HG03342 (cell line): Measurements from ENCODE around the gene ATPAF2.

Experiments
- ATAC-seq: cut with Tn5 transposase; IDR thresholded peaks from one replicate; pipeline ENCODE4 v1.9.1; 2021; ENCODE audit warnings: mild to moderate bottlenecking, moderate library complexity; ENCODE audit not compliant: unreplicated experiment

Gene ATPAF2

GRCh38 chr17:18040261-18040858, 1.4 kb upstream of the ATPAF2 start:
- no peak for ATAC-seq

- peak; percentile 21 for ATAC-seq
Observed at GRCh38 chr17:18039535-18040260, 730 bp upstream of the ATPAF2 start.

- no peak for ATAC-seq
Observed at GRCh38 chr17:18038149-18038850, 668 bp downstream of the ATPAF2 start.

- ATAC-seq: no peak
Observed at GRCh38 chr17:18037486-18037885, 1.5 kb downstream of the ATPAF2 start.

- ATAC-seq: no peak
Observed at GRCh38 chr17:18035704-18036103, 3.3 kb downstream of the ATPAF2 start.

- ATAC-seq: no peak
Observed at GRCh38 chr17:18033442-18034099, 5.4 kb downstream of the ATPAF2 start.

GRCh38 chr17:18031955-18032354, 7.0 kb downstream of the ATPAF2 start:
- no peak for ATAC-seq

- no peak for ATAC-seq
Observed at GRCh38 chr17:18028952-18029540, 9.9 kb downstream of the ATPAF2 start.

- no peak for ATAC-seq
Observed at GRCh38 chr17:18028114-18028951, 10.6 kb downstream of the ATPAF2 start.

- ATAC-seq: no peak
Observed at GRCh38 chr17:18027280-18027679, 11.7 kb downstream of the ATPAF2 start.

- ATAC-seq: peak; percentile 10
Observed at GRCh38 chr17:18025945-18026776, 12.8 kb downstream of the ATPAF2 start.

GRCh38 chr17:18025241-18025944, 13.6 kb downstream of the ATPAF2 start:
- ATAC-seq: peak; percentile 86

GRCh38 chr17:18021372-18021771, 17.6 kb downstream of the ATPAF2 start:
- no peak for ATAC-seq

GRCh38 chr17:18020971-18021370, 18.0 kb downstream of the ATPAF2 start:
- ATAC-seq: no peak

GRCh38 chr17:18019838-18020154, 19.2 kb downstream of the ATPAF2 start:
- ATAC-seq: no peak

- ATAC-seq: no peak
Observed at GRCh38 chr17:18018411-18018921, 20.5 kb downstream of the ATPAF2 start.

GRCh38 chr17:18017958-18018357, 21.0 kb downstream of the ATPAF2 start:
- no peak for ATAC-seq

- no peak for ATAC-seq
Observed at GRCh38 chr17:18016426-18016825, 22.5 kb downstream of the ATPAF2 start.

- no peak for ATAC-seq
Observed at GRCh38 chr17:18015593-18015992, 23.4 kb downstream of the ATPAF2 start.
